ENCODE data around the gene ST8SIA2.
A peak's percentile ranks its signal among the peaks of the same experiment; 100 is the strongest.
"Not testable (repeated sequence)": the region's sequence is repeated elsewhere in the genome, so short reads cannot be mapped to it uniquely, and the experiment has no call there.

The ST8SIA2 gene

DNA sequence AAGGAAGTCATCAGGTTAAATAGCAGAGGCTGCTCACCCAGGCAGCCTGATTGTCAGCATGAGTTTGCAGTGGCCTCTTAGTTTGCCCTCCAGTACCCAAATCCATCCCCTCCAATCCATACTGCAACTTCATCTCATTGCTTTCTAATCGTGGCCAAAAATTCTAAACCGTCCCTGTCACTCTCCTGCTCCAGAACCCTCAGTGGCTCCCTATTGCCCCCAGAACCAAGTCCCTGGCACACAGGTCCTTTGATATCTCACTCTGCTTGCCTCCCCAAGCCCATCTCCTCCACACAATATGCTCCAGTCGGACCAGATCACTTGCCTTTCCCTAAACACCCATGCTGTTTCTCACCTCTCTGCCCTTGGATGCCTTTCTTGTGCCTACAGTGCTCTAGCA lies 49.7 kb downstream of the ST8SIA2 start:
- DNase-seq (ENCODE audit: low spot score): no peak

DNA sequence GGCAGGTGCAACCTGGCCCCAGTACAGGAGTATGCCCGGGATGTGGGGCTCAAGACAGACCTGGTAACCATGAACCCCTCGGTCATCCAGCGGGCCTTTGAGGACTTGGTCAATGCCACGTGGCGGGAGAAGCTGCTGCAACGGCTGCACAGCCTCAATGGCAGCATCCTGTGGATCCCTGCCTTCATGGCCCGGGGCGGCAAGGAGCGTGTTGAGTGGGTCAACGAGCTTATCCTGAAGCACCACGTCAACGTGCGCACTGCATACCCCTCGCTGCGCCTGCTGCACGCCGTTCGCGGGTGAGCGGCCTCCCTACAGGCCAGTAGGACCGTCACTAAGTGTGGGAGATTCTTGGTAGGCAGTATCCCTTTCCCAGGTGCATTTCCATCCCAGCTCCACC lies 51.0 kb downstream of the ST8SIA2 start:
- no peak for DNase-seq (ENCODE audit: low spot score)

DNA sequence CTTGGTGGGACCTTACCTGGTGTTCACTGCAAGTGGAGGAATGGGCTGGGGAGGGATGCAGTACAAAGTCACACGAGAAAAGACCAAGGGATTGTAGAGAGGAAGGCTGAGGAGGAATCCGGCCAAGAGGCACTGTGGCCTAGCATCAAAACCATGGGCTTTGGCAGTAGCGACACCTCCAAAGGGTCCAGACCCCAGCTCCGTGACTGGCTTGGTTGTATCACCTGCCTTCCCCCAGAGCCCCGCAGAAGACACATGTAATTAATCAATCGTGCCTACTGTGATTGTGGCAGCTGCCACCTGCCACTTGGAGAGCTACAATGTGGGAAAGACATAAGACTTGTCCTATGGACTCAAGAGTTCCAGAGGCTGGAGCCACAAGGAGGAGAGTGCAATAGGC lies 54.7 kb downstream of the ST8SIA2 start:
- no peak for DNase-seq (ENCODE audit: low spot score)

DNA sequence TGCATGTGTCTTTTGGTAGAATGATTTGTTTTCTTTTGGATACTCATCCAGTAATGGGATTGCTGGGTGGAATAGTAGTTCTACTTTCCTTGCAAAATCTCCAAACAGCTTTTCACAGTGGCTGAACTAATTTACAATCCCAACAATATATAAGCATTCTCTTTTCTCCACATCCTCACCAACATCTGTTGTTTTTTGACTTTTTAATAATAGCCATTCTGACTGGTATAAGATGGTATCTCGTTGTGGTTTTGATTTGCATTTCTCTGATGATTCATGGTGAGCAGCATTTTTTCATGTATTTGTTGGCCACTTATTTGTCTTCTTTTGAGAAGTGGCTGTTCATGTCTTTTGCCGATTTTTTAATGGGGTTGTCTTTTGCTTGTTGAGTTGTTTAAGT lies 55.8 kb downstream of the ST8SIA2 start:
- DNase-seq (ENCODE audit: low spot score): no peak

DNA sequence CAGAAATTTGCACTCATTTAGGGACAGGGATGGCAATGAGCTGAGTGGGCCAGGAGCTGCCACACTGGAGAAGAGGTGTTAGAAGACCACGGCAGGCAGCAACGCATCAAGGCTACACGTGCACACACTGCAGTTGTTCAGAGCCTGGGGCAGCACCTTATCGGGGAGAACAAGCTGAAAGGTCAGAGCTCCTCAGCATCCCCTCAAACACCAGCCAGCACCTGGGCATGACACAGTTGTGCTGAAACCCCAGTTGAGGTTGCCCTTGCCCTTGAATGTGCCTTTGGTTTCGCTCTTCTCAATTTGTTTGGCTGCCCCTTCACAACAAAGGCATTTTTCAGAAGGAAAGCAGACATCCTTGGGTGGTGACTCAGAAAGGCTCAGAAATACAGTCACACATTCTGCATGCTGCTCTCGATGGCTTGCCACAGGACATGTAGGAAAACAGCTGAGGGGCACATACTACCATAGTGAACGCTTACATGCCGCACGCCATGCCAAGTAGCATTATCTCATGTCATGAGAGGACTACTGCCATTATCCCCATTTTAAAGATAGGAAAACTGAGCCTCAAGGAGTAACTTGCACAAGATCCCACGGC lies 57.6 kb downstream of the ST8SIA2 start:
- DNase-seq (ENCODE audit: low spot score): peak; percentile 90

DNA sequence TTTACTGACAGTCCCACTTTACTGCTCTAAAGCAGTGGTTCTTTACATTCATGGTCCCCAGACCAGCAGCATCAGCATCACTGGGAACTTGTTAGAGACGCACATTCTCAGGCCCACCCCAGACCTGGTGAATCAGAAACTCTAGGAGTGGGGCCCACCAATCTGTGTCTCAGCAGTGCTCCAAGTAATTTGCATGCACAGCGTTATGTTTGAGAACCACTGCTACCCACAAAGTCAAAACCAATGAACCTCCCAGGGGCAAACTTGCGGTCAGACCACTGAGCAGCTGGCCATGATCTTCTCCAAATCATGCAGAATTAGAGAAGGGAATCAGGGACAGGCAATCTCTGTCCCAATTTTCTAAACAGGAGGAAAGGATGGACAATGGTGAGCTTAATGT lies 58.5 kb downstream of the ST8SIA2 start:
- DNase-seq (ENCODE audit: low spot score): no peak

GRCh38 chr15:92453607-92454006 lies 59.9 kb downstream of the ST8SIA2 start:
- no peak for DNase-seq (ENCODE audit: low spot score)

DNA sequence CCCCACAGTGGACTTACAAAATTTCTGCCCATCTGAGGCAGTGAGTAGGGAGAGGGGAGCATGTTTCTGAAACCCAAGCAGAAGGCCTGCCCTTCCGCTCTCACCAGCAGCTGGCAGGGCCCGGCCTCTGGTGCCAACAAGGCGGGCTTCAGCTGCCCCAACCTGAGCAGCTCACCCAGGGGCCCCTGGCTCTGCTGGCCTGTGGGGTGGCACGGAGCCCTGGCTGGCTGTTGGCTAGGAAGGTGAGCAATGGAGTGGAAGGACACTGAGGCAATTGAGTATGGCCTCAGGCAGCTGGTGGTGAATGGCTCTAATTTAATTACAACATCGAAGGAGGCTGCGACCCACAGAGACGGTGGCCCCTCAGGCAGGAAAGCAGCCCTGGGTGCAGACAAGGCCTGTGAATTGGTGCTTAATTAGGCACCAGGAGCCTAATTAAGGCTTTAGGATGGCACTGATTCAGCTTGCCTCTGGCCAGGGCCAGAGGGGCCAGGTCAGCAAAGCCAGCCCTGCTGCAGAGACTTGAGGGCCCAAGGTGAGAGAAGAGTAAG lies 60.9 kb downstream of the ST8SIA2 start:
- DNase-seq (ENCODE audit: low spot score): no peak

DNA sequence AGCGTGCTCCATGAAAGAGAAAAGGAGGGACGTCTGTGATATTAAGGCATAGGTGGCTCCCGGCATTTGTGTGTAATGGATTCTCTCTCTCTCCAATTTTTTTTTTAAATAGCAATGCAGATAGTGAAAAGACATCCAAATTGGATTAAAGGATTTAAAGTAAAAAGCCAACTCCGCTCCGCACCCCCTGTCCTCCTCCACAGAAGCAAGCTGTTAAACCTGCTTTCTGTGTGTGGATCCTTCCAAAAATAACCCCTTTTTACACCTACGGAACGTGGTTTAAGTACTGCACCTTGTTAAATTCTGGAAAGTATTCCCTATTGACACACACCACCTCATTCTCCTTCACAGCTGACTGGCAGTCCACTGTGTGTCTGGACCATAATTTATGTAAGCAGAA lies 61.6 kb downstream of the ST8SIA2 start:
- DNase-seq (ENCODE audit: low spot score): no peak

DNA sequence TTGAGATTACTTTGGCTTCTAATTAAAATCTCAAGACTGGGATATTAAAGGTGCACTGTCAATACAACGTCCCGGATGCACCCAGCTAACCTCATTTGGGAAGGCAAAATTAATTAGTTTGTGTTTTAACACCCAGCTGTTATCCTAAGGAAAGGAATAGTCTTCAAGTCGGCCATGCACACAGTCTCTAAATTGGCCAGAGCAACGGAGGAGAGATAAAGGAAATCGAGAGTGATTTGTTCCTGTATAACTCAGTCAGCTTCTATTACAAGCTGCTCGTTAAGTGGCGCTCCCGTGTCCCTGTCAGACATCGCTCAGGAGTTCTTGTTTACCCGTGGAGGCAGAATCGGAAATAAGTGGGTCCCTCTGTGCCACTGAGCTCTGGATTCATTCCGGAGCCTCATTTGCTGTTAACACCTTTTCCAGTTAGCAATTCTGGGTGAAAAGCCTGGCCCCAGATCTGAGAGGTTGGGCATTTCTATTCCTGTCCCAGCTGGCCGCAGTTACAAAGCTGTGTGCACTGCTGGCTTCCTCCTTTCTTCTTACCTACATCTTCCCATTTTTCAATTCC lies 63.9 kb downstream of the ST8SIA2 start:
- DNase-seq (ENCODE audit: low spot score): no peak

- no peak for DNase-seq (ENCODE audit: low spot score)
Observed at GRCh38 chr15:92460023-92460422, 66.3 kb downstream of the ST8SIA2 start.

- no peak for DNase-seq (ENCODE audit: low spot score)
Observed at GRCh38 chr15:92462424-92463125, 68.9 kb downstream of the ST8SIA2 start.

DNA sequence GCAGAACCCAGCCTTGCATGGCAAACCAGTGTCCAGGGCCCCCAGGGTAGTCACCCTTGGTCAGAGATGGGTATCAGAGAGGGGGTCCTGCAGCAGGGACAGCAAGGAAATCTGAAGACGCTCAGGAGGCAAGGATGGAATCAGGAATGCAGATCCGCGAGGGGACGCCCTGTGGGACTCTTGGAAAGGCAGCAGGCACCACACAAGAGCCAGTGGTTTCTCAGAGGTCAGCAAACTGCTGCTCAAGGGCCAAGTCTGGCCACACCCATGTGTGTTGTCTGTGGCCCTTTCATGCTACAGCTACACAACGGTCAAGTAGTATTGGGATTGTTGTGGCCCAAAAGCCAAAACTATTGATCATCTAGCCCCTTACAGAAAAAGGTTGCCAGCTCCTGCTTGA lies 69.7 kb downstream of the ST8SIA2 start:
- DNase-seq (ENCODE audit: low spot score): no peak

GRCh38 chr15:92463826-92464225 lies 70.1 kb downstream of the ST8SIA2 start:
- peak; percentile 56 for DNase-seq (ENCODE audit: low spot score)

GRCh38 chr15:92466834-92467233 lies 73.2 kb downstream of the ST8SIA2 start:
- no peak for DNase-seq (ENCODE audit: low spot score)

DNA sequence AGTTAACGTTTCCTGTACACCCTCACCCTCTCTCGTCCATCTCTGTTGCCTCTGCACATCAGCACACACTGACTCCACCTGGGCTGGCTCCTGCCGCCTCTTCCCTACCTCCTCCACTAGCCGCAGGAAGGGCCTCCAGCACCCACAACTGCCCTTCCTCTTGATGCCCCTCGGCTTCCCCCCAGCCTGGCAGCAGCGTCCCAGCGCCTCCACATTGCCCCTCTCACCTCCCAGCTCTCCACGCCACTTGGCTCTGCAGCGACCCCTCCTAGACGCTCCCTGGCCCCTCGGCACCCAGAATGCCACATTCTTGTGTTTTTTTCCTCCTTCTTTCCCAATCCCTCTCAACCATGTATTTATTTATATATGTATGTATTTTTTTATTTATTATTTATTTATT lies 73.6 kb downstream of the ST8SIA2 start:
- no peak for DNase-seq (ENCODE audit: low spot score)

DNA sequence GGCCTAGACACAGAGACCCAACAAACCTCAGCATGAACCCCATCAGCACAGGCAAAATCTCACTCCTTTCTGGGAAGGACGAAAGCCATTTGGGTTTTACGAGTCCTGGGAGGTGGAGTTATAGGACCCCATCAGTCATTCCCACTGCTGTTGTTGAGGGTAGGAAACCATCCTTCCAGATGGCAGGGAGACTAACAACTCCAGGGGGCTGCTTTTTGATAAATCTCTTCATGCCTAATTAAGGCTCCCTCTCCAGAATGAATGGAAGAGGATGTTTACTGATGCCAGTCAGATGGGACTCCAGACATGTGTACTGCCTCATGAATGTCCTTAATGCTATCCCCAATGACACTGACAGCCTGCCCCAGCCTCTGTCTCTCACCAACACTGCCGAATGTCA lies 75.3 kb downstream of the ST8SIA2 start:
- no peak for DNase-seq (ENCODE audit: low spot score)

- DNase-seq (ENCODE audit: low spot score): no peak
Observed at GRCh38 chr15:92471288-92471687, 77.6 kb downstream of the ST8SIA2 start.

DNA sequence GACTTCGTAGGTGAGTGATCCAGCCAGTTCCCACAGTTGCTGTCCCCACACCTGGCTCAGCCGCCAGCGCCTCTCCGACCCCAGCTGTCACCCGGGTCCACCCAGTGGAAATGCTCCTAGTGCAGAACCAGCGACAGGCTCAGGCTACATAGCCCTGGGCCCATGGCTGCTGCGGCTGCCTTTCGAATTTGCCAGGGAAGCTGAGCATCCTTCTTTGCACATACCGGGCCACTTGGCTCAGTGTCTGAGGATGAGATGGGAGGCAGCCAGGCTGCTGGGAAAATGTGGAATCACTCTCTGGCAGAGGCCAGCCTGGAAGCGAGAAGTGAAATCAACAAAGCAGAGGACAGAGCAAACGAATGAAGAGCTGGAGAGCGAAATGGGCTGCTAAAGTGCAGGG lies 80.1 kb downstream of the ST8SIA2 start:
- no peak for DNase-seq (ENCODE audit: low spot score)

- DNase-seq (ENCODE audit: low spot score): not testable (repeated sequence)
Observed at GRCh38 chr15:92479730-92480129, 86.0 kb downstream of the ST8SIA2 start.

GRCh38 chr15:92480361-92480760 lies 86.7 kb downstream of the ST8SIA2 start:
- no peak for DNase-seq (ENCODE audit: low spot score)

DNA sequence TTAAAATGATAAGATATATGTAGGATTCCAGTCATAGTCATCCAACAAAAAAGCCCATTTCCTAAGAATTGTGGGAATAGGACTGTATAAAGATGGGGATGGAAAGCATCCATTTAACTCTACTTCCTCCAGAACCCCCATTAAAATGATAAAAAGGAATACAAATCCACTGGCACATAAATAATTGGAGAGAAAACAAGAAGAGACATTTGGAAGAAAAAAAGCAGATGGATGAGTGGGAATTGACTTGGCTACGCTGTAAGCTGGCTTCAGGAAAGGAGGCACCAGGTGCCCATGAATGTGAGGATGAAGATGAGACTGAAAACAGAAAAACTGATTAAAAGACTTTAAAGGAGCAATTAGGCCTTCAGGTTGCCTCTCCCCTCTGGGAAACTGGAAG lies 91.8 kb downstream of the ST8SIA2 start:
- DNase-seq (ENCODE audit: low spot score): no peak

DNA sequence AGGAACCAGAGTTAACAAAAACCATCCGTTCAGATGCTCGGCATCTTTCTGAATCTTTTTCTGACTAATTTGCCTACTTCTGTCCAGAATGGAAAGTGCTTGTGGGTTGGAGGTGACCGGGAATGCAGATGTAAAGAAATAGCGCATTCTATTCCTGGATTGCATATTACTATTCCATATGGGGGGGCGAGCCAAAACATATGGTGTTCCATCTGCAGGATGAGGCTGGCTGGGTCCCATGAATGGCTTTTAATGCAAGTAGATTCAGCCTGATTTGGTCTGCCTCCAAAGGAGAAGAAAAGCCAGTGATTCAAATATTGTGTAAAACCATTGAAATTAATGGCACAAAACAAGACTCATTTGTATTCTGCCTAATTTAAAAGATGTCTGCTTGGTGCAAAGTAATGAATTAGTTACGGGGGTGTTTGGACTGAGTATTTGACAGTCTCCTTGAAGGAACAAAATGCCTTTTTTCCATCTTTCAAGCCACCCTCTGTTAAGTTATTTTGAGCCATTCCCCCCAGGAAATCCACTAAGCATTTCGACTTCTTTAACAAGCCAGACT lies 99.0 kb downstream of the ST8SIA2 start:
- DNase-seq (ENCODE audit: low spot score): no peak

Measured in AG08395 (cell line).